ENCODE measurements around the gene NMS. TPM values are rescaled to one million over a fixed set of nuclear protein-coding genes. Genes with fewer than 3 reads are reported as not detected.
"Not testable (repeated sequence)": the region's sequence is repeated elsewhere in the genome, so short reads cannot be mapped to it uniquely, and the experiment has no call there.

NMS gene
- total and polyA plus RNA-seq, 2 donors (not counting 1 experiment from before 2014, with no cell fraction given): not detected

GRCh38 chr2:100453853-100454252 lies 16.4 kb upstream of the NMS start:
- Histone ChIP-seq H3K9me3 (ENCODE audit: control extremely low read depth in 1 of 3, control insufficient read depth in 2 of 3, insufficient read depth in 1 of 3, low read length in 2 of 3) (peaks cover 4 to 18% (median 4%) of the 10 kb centered on the region in 3 donors), H3K4me1 (ENCODE audit: control insufficient read depth in 2 of 2, insufficient read depth in 2 of 2, low read length in 2 of 2) (no peaks in the 10 kb centered on the region), H3K79me2 (ENCODE audit: control insufficient read depth, insufficient read depth, low read length) (no peaks in the 10 kb centered on the region), H4K20me1 (ENCODE audit: control insufficient read depth, insufficient read depth, low read length, poor library complexity, severe bottlenecking) (no peaks in the 10 kb centered on the region), H3K27ac (ENCODE audit: low read length in 2 of 2) (no peak overlapping the region), H3K4me3 (ENCODE audit: control extremely low read depth in 1 of 5, extremely low read depth in 1 of 5, insufficient read depth in 1 of 5, low read depth in 2 of 5, low read length in 4 of 5) (no peak overlapping the region), H3K4me2 (replicated peaks; ENCODE audit: low read depth, low read length, poor library complexity, severe bottlenecking) (no peak overlapping the region), H3K9ac (ENCODE audit: low read length) (no peak overlapping the region), H3K36me3 (replicated peaks in 1 of 2; ENCODE audit: control extremely low read depth in 1 of 2, control insufficient read depth in 1 of 2, extremely low read depth in 1 of 2, insufficient read depth in 2 of 2, low read length in 1 of 2) (no peaks in the 10 kb centered on the region), H3K27me3 (replicated peaks in 1 of 4; ENCODE audit: control extremely low read depth in 1 of 4, control insufficient read depth in 3 of 4, insufficient read depth in 4 of 4, low read length in 3 of 4) (peaks cover 0 to 7% (median 0%) of the 10 kb centered on the region in 4 experiments), H2AFZ (ENCODE audit: insufficient read depth, low read depth, low read length, poor library complexity, severe bottlenecking) (no peak overlapping the region)
- CTCF ChIA-PET: interaction anchor here (0.7 kb wide), 1 partner anchor 125 kb away, joined by 3 read pairs; no protein-coding TSS in a partner anchor
- H3K4me3 Mint-ChIP-seq: no peak overlapping the region
- peaks cover 7% of the 10 kb centered on the region for H3K27me3 Mint-ChIP-seq
- POLR2A ChIA-PET: no interaction called here
- no peak for TF ChIP-seq CTCF (IDR thresholded peaks at IDR 0.05)
- TF ChIP-seq EZH2 (IDR thresholded peaks at IDR 0.05; ENCODE audit: borderline replicate concordance, insufficient read depth, low read depth, low read length, poor library complexity, severe bottlenecking): no peak
- WGBS (ENCODE audit: insufficient coverage): 80% methylated on average over 1 of the region's 4 CpGs
- peaks cover 2% of the 10 kb centered on the region for H3K4me1 Mint-ChIP-seq
- intact Hi-C loops (cut with micrococcal nuclease): no loop called here
- no peak for ATAC-seq (ENCODE audit: low read depth)
- peak; percentile 19 for DNase-seq
- peaks cover 5% of the 10 kb centered on the region for H3K9me3 Mint-ChIP-seq (ENCODE audit: insufficient read depth)
- peak overlapping the region; percentile 83 for H3K27ac Mint-ChIP-seq

GRCh38 chr2:100456357-100456756 lies 13.9 kb upstream of the NMS start:
- POLR2A ChIA-PET; H3K36me3 ChIP-seq (replicated peaks in 1 of 2; ENCODE audit: control extremely low read depth in 1 of 2, control insufficient read depth in 1 of 2, extremely low read depth in 1 of 2, insufficient read depth in 2 of 2, low read length in 1 of 2); DNase-seq; intact Hi-C loops (cut with micrococcal nuclease); H3K4me1 ChIP-seq (ENCODE audit: control insufficient read depth in 2 of 2, insufficient read depth in 2 of 2, low read length in 2 of 2); H3K9me3 Mint-ChIP-seq (ENCODE audit: insufficient read depth); H3K79me2 ChIP-seq (ENCODE audit: control insufficient read depth, insufficient read depth, low read length); H4K20me1 ChIP-seq (ENCODE audit: control insufficient read depth, insufficient read depth, low read length, poor library complexity, severe bottlenecking); H3K27ac ChIP-seq (ENCODE audit: low read length in 2 of 2); H3K27ac Mint-ChIP-seq; H3K27me3 ChIP-seq (replicated peaks in 1 of 4; ENCODE audit: control extremely low read depth in 1 of 4, control insufficient read depth in 3 of 4, insufficient read depth in 4 of 4, low read length in 3 of 4); H3K9ac ChIP-seq (ENCODE audit: low read length); H3K4me1 Mint-ChIP-seq; H3K4me2 ChIP-seq (replicated peaks; ENCODE audit: low read depth, low read length, poor library complexity, severe bottlenecking); H2AFZ ChIP-seq (ENCODE audit: insufficient read depth, low read depth, low read length, poor library complexity, severe bottlenecking); CTCF ChIA-PET; H3K4me3 Mint-ChIP-seq; H3K4me3 ChIP-seq (ENCODE audit: control extremely low read depth in 1 of 5, extremely low read depth in 1 of 5, insufficient read depth in 1 of 5, low read depth in 2 of 5, low read length in 4 of 5); ATAC-seq (ENCODE audit: low read depth): not testable (repeated sequence)
- peaks cover 4 to 21% (median 6%) of the 10 kb centered on the region in 3 donors for H3K9me3 ChIP-seq (ENCODE audit: control extremely low read depth in 1 of 3, control insufficient read depth in 2 of 3, insufficient read depth in 1 of 3, low read length in 2 of 3)
- peaks cover 14% of the 10 kb centered on the region for H3K27me3 Mint-ChIP-seq
